H9 (cell line): ENCODE results near the gene KIZ. TPM values are rescaled to one million over a fixed set of nuclear protein-coding genes. Genes with fewer than 3 reads are reported as not detected.

Source experiments
- DNase-seq: peaks from one replicate; pipeline ENCODE4 v3.0.0-alpha.2; 2017
- H2AFZ ChIP-seq: one replicate; pipeline ENCODE4 v1.6.1; 2013; ENCODE audit warnings: mild to moderate bottlenecking, low read length, control low read depth, moderate library complexity
- H2AK5ac ChIP-seq: 2 replicates; pipeline ENCODE4 v1.6.1; 2013; ENCODE audit warnings: low read length, control low read depth, mixed read lengths; ENCODE audit not compliant: insufficient read length
- H2BK120ac ChIP-seq: one replicate; pipeline ENCODE4 v1.6.1; 2013; ENCODE audit warnings: low read depth, mild to moderate bottlenecking, low read length, control low read depth, inconsistent platforms; ENCODE audit not compliant: poor library complexity, severe bottlenecking
- H2BK12ac ChIP-seq: 2 replicates; pipeline ENCODE4 v1.6.1; 2013; ENCODE audit warnings: low read length, control low read depth, mixed read lengths, low read depth; ENCODE audit not compliant: insufficient read length
- H2BK15ac ChIP-seq: 2 replicates; pipeline ENCODE4 v1.6.1; 2013; ENCODE audit warnings: low read depth, low read length, control low read depth
- H2BK20ac ChIP-seq: one replicate; pipeline ENCODE4 v1.6.1; 2013; ENCODE audit warnings: low read depth, mild to moderate bottlenecking, low read length, control low read depth, inconsistent platforms; ENCODE audit not compliant: poor library complexity, severe bottlenecking
- H2BK5ac ChIP-seq: 2 replicates; pipeline ENCODE4 v1.6.1; 2013; ENCODE audit warnings: low read length, control low read depth, mixed read lengths; ENCODE audit not compliant: insufficient read length
- H3K14ac ChIP-seq: 2 replicates; pipeline ENCODE4 v1.6.1; 2013; ENCODE audit warnings: low read length, control low read depth; ENCODE audit not compliant: insufficient read depth
- H3K18ac ChIP-seq: 2 replicates; pipeline ENCODE4 v1.6.1; 2013; ENCODE audit warnings: low read depth, mild to moderate bottlenecking, mixed read lengths, low read length, control low read depth; ENCODE audit not compliant: insufficient read length
- H3K23ac ChIP-seq: 2 replicates; pipeline ENCODE4 v1.6.1; 2013; ENCODE audit warnings: low read length, control low read depth, mixed read lengths, low read depth; ENCODE audit not compliant: insufficient read length
- H3K23me2 ChIP-seq: 2 replicates; pipeline ENCODE4 v1.6.1; 2013; ENCODE audit warnings: low read depth, mild to moderate bottlenecking, mixed read lengths, low read length, control low read depth; ENCODE audit not compliant: insufficient read length, poor library complexity, severe bottlenecking
- H3K27ac ChIP-seq: 2 replicates; pipeline ENCODE4 v1.5.1; 2013; ENCODE audit warnings: low read length, control low read depth, mixed read lengths, low read depth; ENCODE audit not compliant: insufficient read length
- H3K27me3 ChIP-seq: 2 replicates; pipeline ENCODE4 v1.6.1; 2013; ENCODE audit warnings: low read length, control low read depth, inconsistent platforms; ENCODE audit not compliant: insufficient read depth
- H3K4ac ChIP-seq: 2 replicates; pipeline ENCODE4 v1.6.1; 2013; ENCODE audit warnings: low read depth, mild to moderate bottlenecking, control low read depth, inconsistent platforms, low read length, moderate library complexity
- H3K4me1 ChIP-seq: 2 replicates; pipeline ENCODE4 v1.6.1; 2013; ENCODE audit warnings: low read length, control low read depth, inconsistent platforms; ENCODE audit not compliant: insufficient read depth
- H3K4me2 ChIP-seq: 2 replicates; pipeline ENCODE4 v1.6.1; 2013; ENCODE audit warnings: low read length, control low read depth, mixed read lengths; ENCODE audit not compliant: insufficient read length, insufficient read depth
- H3K56ac ChIP-seq: 2 replicates; pipeline ENCODE4 v1.6.1; 2013; ENCODE audit warnings: low read depth, mild to moderate bottlenecking, mixed read lengths, low read length, control low read depth; ENCODE audit not compliant: insufficient read length
- H3K79me1 ChIP-seq: 2 replicates; pipeline ENCODE4 v1.6.1; 2013; ENCODE audit warnings: low read depth, mild to moderate bottlenecking, moderate library complexity, low read length, control low read depth, inconsistent platforms; ENCODE audit not compliant: insufficient read depth, poor library complexity, severe bottlenecking
- H3K79me2 ChIP-seq: 2 replicates; pipeline ENCODE4 v1.6.1; 2013; ENCODE audit warnings: low read length, control low read depth, inconsistent platforms; ENCODE audit not compliant: insufficient read depth
- H3K9ac ChIP-seq: 2 replicates; pipeline ENCODE4 v1.6.1; 2013; ENCODE audit warnings: low read length, control low read depth, mixed read lengths; ENCODE audit not compliant: insufficient read length; ENCODE audit errors: extremely low read depth
- H3K9me3 ChIP-seq: one replicate; pipeline ENCODE4 v1.6.1; 2013; ENCODE audit warnings: low read depth, low read length, inconsistent platforms; ENCODE audit not compliant: control insufficient read depth
- H3T11ph ChIP-seq: one replicate; pipeline ENCODE4 v1.6.1; 2013; ENCODE audit warnings: mild to moderate bottlenecking, low read length, control low read depth, inconsistent platforms
- H4K20me1 ChIP-seq: one replicate; pipeline ENCODE4 v1.6.1; 2013; ENCODE audit not compliant: control insufficient read depth, insufficient read length, insufficient read depth
- H4K5ac ChIP-seq: 2 replicates; pipeline ENCODE4 v1.6.1; 2013; ENCODE audit warnings: low read depth, mild to moderate bottlenecking, mixed read lengths, low read length, control low read depth; ENCODE audit not compliant: insufficient read length
- H4K8ac ChIP-seq: replicated peaks from 2 replicates; pipeline ENCODE4 v1.6.1; 2013; ENCODE audit warnings: low read length, control low read depth, mixed read lengths, low read depth; ENCODE audit not compliant: insufficient read length
- H4K91ac ChIP-seq: 2 replicates; pipeline ENCODE4 v1.6.1; 2013; ENCODE audit warnings: low read depth, mild to moderate bottlenecking, moderate library complexity, mixed read lengths, low read length, control low read depth; ENCODE audit not compliant: insufficient read length
- H3K27ac Mint-ChIP-seq, 3 experiments: 2 replicates in 2 of 3; 3 replicates in 1 of 3; pipeline ENCODE4 v1.8.0; 2020 to 2021; ENCODE audit warnings: mixed read lengths in 3 of 3, mild to moderate bottlenecking in 1 of 3, moderate library complexity in 1 of 3
- H3K27me3 Mint-ChIP-seq: 2 replicates; pipeline ENCODE4 v1.8.0; 2021; ENCODE audit warnings: low read depth, mild to moderate bottlenecking, moderate library complexity, mixed read lengths
- H3K36me3 Mint-ChIP-seq, 3 experiments: 2 replicates in 2 of 3; 3 replicates in 1 of 3; pipeline ENCODE4 v1.8.0; 2020 to 2021; ENCODE audit warnings: low read depth in 3 of 3, mixed read lengths in 3 of 3; ENCODE audit not compliant: insufficient read depth in 1 of 3
- H3K4me1 Mint-ChIP-seq, 2 experiments: 2 replicates each; pipeline ENCODE4 v1.8.0; 2020; ENCODE audit warnings: mixed read lengths in 2 of 2
- H3K4me3 Mint-ChIP-seq, 2 experiments: 2 replicates in 1 of 2; 3 replicates in 1 of 2; pipeline ENCODE4 v1.8.0; 2020 to 2021; ENCODE audit warnings: mild to moderate bottlenecking in 2 of 2, mixed read lengths in 2 of 2, moderate library complexity in 1 of 2
- H3K9me3 Mint-ChIP-seq, 2 experiments: 2 replicates in 1 of 2; 3 replicates in 1 of 2; pipeline ENCODE4 v1.8.0; 2020; ENCODE audit warnings: mild to moderate bottlenecking in 2 of 2, mixed read lengths in 2 of 2, moderate library complexity in 1 of 2
- WGBS: extraction: QIAGEN DNeasy Blood & Tissue Kit; methylation state at CpG from one replicate; pipeline ENCODE4 v1.1.7; 2013; ENCODE audit warnings: missing lambda C conversion rate, low lambda C conversion rate, mixed read lengths; ENCODE audit not compliant: insufficient read length; ENCODE audit errors: extremely low coverage; 5-methylcytosine and 5-hydroxymethylcytosine counted together
- total RNA-seq: library from RNA; stranded (reverse); gene quantifications from 2 replicates; pipeline ENCODE4 v1.2.1, GENCODE V29; 2021
- TF ChIP-seq, protein P1 (sequence below): fragments of 200-600 bp; sonication (generic); conservative IDR thresholded peaks from 3 replicates; pipeline ENCODE4 v1.8.0; 2021; ENCODE audit warnings: antibody characterized with exemption, mild to moderate bottlenecking

KIZ gene
- total RNA-seq, 1 experiment from 2014 or later: 29.3 TPM

DNA sequence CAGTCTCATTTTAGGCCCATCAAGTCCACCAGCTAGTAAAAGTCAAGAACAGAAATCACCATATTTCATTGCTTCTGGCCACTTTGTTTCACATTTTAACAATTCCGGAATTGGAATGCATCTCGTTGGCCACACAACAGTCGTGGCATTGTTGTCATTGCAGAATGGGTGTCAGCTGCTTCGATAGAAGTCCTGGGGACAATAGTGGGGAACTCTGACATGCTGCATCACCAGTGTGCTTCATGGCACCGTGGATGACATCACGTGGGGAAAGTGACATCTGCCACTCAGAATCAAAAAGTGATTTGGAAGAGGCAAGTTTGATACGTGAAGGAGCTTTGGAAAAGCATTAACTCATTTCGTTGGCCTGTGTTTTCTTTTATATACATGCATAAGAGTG lies 133.5 kb downstream of the KIZ start:
- Histone ChIP-seq H2AFZ (no peak overlapping the region), H3K27me3 (no peaks in the 10 kb centered on the region; the same call in 1 of the 2 replicates), H3K79me1 (no peaks in the 10 kb centered on the region), H3K56ac (no peak overlapping the region), H4K20me1 (no peaks in the 10 kb centered on the region), H3T11ph (no peak overlapping the region), H2BK120ac (no peak overlapping the region), H3K23me2 (no peaks in the 10 kb centered on the region), H4K5ac (no peak overlapping the region), H3K4ac (no peak overlapping the region), H3K23ac (no peak overlapping the region), H2BK12ac (no peak overlapping the region), H2AK5ac (no peak overlapping the region), H3K4me1 (no peaks in the 10 kb centered on the region), H2BK15ac (no peak overlapping the region), H3K9me3 (no peaks in the 10 kb centered on the region), H4K8ac (no peak overlapping the region), H3K4me2 (no peak overlapping the region), H2BK20ac (no peak overlapping the region), H2BK5ac (no peak overlapping the region), H3K9ac (no peak overlapping the region), H4K91ac (no peak overlapping the region), H3K18ac (no peak overlapping the region), H3K79me2 (no peaks in the 10 kb centered on the region), H3K14ac (no peak overlapping the region), H3K27ac (no peak overlapping the region)
- Mint-ChIP-seq H3K9me3 (no peaks in the 10 kb centered on the region; a peak in 1 of 5 replicates), H3K36me3 (no peaks in the 10 kb centered on the region; a peak in 1 of 7 replicates), H3K4me1 (no peaks in the 10 kb centered on the region), H3K27ac (no peak overlapping the region), H3K27me3 (peaks cover 2% of the 10 kb centered on the region), H3K4me3 (no peak overlapping the region)
- TF ChIP-seq, protein P1, sequence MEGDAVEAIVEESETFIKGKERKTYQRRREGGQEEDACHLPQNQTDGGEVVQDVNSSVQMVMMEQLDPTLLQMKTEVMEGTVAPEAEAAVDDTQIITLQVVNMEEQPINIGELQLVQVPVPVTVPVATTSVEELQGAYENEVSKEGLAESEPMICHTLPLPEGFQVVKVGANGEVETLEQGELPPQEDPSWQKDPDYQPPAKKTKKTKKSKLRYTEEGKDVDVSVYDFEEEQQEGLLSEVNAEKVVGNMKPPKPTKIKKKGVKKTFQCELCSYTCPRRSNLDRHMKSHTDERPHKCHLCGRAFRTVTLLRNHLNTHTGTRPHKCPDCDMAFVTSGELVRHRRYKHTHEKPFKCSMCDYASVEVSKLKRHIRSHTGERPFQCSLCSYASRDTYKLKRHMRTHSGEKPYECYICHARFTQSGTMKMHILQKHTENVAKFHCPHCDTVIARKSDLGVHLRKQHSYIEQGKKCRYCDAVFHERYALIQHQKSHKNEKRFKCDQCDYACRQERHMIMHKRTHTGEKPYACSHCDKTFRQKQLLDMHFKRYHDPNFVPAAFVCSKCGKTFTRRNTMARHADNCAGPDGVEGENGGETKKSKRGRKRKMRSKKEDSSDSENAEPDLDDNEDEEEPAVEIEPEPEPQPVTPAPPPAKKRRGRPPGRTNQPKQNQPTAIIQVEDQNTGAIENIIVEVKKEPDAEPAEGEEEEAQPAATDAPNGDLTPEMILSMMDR: no peak
- WGBS: no CpG with 5 or more reads among the region's 8 CpGs
- DNase-seq: no peak
